NK-92 (cell line): ENCODE measurements around the gene ATG4D.
A peak's percentile ranks its signal among the peaks of the same experiment; 100 is the strongest.
"Not testable (repeated sequence)": the region's sequence is repeated elsewhere in the genome, so short reads cannot be mapped to it uniquely, and the experiment has no call there.

Source experiments
- DNase-seq: peaks from one replicate; lab custom pipeline; 2025; ENCODE audit not compliant: unreplicated experiment; lab: John Stamatoyannopoulos, UW

The ATG4D gene

GRCh38 chr19:10551006-10551405, 7.3 kb downstream of the ATG4D start:
- DNase-seq = not testable (repeated sequence)

DNA sequence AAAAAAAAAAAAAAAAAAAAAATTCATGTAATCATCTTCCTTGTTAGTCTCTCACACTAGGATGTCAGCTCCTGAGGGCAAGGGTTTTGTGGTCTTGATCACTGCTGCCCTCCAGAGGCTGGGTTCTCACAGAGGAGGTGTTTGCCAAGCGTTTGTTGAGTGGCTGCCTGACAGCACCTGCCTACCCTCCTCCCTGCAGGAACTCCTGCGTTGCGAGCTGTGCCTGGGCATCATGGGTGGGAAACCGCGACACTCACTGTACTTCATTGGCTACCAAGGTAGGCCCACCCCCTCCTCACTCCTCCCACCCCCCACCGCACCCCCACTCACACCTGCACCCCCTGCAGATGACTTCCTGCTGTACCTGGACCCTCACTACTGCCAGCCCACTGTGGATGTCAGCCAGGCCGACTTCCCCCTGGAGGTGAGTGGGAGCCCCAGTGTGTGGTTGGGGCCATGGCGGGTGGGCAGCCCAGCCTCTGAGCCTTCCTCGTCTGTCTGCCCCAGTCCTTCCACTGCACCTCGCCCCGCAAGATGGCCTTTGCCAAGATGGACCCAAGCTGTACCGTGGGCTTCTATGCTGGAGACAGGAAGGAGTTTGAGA, 8.1 kb downstream of the ATG4D start:
- no peak for DNase-seq

- DNase-seq = no peak
Observed at GRCh38 chr19:10552510-10553053, 8.9 kb downstream of the ATG4D start.

DNA sequence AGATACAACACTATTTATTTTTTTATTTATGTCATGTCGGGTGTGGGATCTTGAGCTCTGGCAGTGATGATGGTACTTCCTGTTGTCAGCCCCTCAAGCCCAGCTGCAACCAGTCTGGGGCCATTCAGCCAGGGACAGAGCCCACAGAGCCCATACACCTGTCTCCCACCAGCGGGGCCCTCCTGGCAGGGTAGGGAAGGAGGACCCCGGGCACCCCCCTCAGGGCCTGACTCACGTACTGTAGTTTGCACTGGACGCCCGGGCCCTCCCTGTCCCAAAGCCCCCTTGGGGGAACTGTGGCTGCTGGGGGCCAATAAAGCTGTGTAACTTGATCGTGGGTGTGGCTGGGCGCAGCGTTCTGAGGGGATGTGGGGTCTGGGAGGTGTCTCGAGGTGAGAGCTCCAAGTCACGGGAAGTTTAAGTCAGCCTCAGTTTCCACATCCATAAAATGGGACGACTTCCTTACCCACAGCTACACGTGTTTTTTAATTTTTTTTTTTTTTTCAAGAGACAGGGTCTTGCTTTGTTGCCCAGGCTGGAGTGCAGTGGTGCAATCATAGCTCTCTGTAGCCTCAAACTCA, 9.5 kb downstream of the ATG4D start:
- no peak for DNase-seq

GRCh38 chr19:10553943-10554381, 10.3 kb downstream of the ATG4D start:
- DNase-seq = no peak

DNA sequence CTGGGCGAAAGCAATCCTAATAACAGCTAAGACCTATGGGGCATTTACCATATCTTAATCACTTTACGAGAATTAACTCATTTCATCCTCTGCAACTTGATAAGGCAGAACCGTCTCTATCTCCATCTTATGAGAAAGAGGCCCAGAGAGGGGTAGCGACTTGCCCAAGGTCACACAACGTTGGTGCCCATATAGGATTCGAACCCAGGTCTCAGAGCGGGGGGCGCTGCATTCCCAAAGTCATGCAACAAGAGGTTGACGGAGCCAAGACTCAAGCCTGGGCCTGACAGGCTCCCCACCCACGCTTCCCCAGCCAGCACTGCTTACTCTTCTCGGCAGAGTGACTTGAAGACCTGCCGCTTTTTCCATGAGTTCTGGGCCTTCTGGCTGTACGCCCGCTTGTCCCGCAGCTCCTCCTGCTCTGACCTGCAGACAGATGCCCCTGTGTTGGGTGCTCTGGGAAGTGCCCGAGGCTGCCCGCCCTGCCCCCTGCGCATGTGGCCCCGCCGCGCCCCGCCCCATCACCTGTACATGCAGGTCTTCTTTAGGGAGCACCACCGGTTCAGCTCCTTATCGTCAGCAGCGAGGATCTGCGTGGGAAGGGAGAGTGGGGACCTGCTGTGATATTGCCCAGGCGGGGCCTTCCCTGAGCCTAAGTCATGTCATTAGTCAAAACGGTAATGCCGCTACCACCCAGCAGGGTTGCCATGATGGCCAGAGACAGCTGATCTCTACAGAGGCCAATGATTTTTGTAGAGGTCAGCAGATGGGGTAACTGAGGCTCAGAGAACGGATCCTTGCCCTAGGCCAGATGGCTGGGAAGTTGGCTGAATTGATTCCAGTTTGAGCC, 11.3 kb downstream of the ATG4D start:
- no peak for DNase-seq

DNA sequence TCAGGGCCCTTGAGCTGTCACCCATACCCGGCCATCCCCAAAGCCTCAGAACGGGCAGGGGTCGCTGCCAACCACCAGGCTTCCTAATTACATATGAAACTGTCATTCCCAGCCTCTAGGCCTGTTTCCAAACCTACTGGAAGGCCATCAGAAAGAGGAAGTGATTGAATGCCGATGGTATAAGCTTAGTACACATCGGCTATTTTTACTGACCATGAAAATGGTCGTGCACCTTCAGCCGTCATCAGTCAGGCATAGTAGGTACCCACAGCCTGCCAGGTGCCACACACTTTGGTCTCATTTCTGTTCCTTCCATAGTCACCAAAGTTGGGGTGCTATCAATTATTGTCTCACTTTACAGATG, 11.9 kb downstream of the ATG4D start:
- no peak for DNase-seq

- DNase-seq = no peak
Observed at GRCh38 chr19:10557603-10558197, 14.0 kb downstream of the ATG4D start.

DNA sequence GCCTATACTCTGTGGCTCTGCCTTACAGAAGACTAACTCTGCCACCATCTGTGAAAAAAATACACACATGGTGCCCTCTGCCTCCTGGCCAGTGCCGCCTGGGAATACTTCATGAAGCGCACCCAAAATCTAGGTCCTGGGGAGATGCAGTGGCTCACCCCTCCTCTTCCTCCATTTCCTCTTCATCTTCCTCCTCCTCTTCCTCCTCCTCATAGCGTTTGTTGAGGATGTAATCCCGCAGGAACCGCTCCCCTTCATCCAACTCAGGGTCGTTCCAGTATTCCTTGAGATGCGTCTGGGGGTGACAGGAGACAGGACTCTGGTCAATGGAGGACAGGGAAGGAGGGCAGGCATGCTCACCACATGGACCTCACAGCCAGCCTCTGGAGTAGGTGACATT, 16.4 kb downstream of the ATG4D start:
- DNase-seq = no peak

DNA sequence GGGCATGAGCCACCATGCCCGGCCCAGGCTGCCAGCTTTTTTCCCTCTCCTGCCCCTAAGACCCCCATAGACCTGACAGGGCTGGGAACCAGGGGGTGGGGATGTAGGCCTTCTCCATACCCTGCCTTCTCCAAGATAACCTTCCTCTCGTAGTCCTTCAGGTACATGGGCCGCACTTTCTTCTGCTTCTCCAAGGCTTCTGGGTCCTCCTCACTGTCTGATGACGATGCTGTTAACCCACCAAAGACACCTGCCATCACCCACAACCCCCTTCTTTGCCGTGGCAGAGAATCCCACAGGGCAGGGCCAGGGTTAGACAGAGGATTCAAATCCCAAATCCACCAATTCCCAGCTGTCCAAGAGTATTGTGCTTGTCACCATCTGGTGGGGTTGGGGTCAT, 18.9 kb downstream of the ATG4D start:
- no peak for DNase-seq

DNA sequence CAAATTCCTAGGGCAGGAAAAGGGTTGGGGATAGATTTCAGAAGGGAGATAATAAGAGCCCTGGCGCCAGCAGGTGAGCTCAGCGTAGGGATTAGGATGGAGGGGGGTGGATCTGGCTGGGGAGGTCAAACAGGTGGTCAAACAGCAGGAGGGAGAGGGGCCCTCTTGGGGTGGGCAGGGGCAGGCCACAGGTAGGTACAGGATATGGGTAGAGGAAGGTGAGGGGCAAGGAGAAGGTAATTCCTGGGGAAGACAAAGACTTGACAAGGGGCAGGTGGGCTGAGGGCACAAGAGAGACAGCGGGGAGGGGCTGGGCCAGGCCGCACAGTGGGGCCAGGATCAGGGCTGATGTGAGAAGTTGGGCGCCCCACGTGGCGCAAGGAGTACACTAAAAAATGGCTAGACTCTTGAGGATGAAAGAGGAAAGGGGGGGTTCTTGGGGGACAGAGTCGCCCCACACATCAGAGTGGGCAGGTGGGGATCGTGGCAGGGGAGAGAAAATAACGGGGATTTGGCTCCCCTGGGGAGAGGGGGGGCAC, 21.4 kb downstream of the ATG4D start:
- no peak for DNase-seq

DNA sequence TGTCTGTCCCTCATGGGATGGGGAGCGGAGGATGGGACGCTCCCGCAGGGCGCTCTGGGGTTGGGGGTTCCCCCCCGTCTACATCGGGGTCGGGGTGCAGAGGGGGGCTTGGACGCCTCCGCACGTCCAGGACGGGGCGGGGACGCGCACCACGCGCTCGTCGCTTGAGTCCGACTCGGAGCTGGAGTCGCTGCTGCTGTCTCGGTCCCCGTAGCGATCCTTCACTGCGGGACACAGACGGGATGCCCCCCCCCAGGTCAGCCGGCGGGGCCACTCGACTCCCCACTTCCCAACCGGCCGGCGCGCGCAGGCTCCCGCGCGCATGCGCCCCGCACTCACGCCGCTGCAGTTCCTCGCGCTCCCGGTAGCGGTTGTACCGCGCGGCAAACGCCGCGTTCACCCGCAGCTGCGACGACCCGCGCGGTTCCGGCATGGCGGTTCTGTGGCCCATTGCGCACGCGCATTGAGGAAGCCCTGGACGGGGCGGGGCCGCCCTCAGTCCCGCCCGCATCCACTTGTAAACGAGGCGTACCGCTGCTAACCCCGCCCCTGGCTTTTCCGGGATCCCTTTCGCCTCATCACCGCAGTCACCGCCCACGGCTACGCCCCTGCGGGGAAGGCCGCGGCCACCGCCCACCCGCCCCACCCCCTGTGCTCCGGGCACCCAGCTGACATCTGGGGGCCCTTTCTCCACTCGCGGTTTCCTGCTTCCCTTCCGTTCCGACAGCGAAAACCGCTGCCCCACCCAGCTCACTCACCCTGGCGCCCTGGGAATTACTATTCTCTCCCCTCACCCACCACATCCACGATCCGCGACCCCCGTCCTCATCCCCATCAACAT, 22.1 kb downstream of the ATG4D start, which contains the start of gene KRI1:
Gene KRI1, minus strand, starts transcription at position 444 of the 841 bp plus-strand sequence. Its CDS starts 11 bp downstream, at position 433.
- peak; percentile 97 for DNase-seq

- no peak for DNase-seq
Observed at GRCh38 chr19:10566408-10566657, 22.6 kb downstream of the ATG4D start.

DNA sequence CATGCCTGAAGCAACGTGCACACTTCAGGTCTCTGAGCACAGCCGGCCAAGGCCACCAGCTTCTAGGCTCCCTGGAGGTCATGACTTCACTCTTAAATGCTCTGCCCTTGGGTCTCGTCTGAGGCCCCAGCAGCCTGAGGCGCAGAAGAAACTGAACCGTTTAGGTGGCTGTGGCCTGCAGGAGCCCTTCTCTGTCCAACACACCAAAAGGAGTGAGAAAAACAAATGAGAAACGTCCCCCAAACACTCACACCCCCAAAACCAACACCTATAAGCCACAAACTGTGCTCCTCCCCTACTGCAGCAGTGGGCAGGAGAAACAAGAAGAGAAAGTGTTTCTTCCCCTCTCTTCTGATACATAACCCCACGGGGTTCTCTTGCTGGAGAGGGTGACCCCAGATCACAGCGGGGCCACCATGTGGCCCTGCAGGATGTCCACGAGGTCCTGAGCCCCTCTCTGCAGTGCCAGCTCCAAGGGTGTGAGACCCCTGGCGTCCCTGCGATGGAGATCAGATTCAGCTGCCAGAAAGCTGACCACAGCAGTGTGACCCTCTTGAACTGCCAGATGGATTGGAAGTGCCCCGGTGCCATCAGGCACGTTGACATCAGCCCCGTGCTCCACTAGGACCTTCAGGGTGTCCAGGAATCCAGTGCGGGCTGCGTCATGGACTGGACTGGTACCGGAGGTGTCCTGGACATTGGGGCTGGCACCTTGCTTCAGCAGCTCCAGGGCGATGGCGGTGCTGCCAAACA, 23.1 kb downstream of the ATG4D start:
- no peak for DNase-seq

GRCh38 chr19:10567656-10568055, 24.0 kb downstream of the ATG4D start:
- no peak for DNase-seq

DNA sequence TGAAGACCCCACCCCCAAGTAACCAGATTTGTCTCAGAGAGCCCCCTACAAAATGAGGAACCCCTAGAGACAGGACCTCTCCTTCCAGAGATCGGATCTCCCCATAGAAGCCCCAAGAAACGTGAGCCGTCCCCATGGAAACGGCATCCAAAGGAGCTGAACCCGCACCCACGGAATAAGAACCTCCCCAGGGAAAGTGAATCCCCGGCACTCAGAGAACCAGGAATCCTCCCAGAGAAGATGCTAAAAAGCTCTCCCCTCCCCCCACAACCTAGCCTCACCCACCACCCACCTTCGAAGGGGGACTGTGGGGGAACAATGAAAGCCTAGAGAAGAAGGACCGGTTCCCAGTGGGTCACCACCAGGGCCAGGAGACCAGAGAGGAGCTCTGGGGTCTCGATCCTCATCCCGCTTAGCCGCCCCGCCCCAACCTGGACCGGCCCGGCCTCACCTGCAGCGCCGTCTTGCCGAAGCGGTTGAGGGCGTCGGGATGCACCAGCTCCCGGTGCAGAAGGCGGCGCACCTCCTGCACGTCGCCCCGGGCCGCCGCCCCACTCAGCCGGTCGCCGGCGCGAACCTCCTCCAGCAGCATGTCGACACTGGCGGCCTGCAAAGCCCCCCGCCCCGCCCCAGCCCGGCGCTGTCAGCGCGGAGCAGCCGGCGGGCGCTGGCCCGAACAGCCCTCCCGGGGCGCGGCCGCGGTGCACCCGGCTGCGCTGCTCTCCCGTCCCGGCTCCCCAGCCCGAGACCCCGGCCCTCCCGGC, 24.5 kb downstream of the ATG4D start:
- DNase-seq = no peak

- peak; percentile 89 for DNase-seq
Observed at GRCh38 chr19:10568826-10569651, 25.3 kb downstream of the ATG4D start, which contains the start of gene CDKN2D. TSS of gene CDKN2D (minus strand) at chr19:10568979. CDS start at chr19:10568653, 326 bp downstream.

DNA sequence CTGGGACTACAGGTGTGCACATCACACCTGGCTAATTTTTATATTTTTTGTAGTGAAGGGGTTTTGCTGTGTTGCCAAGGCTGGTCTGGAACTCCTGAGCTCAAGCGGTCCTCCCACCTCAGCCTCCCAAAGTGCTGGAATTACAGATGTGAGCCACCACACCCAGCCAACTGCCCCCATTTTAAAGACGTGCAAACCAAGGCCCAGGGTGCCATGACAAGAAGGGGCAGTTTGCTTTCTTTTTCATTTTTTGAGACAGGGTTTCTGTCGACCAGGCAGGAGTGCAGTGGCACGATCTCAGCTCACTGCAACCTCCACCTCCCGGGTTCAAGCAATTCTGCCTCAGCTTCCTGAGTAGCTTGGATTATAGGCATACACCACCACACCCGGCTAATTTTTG, 30.1 kb downstream of the ATG4D start:
- DNase-seq = not testable (repeated sequence)
